ENCODE data around the gene RIMBP2.

Gene RIMBP2

GRCh38 chr12:130500835-130501330 is 215.2 kb downstream of the RIMBP2 start:
- Histone ChIP-seq H3K27ac (ENCODE audit: low read length) (no peak overlapping the region), H3K9me2 (replicated peaks; ENCODE audit: insufficient read depth, low read length) (no peaks in the 10 kb centered on the region), H4K20me1 (ENCODE audit: insufficient read depth, low read length) (no peaks in the 10 kb centered on the region), H3K9ac (ENCODE audit: low read length) (no peak overlapping the region), H3K27me3 (replicated peaks; ENCODE audit: insufficient read depth, low read length) (no peaks in the 10 kb centered on the region), H3K4me3 (ENCODE audit: low read length) (no peak overlapping the region), H3F3A (ENCODE audit: insufficient read depth, low read length) (no peaks in the 10 kb centered on the region), H3K4me2 (ENCODE audit: low read depth, low read length) (no peak overlapping the region), H3K79me2 (ENCODE audit: low read length) (no peaks in the 10 kb centered on the region), H3K36me3 (replicated peaks; ENCODE audit: insufficient read depth, low read length) (no peaks in the 10 kb centered on the region), H2AFZ (ENCODE audit: low read length) (no peak overlapping the region), H3K4me1 (ENCODE audit: low read length) (no peaks in the 10 kb centered on the region), H3K9me3 (replicated peaks; ENCODE audit: insufficient read depth, low read length) (no peaks in the 10 kb centered on the region)
- TF ChIP-seq EZH2phosphoT487 (IDR thresholded peaks at IDR 0.05; ENCODE audit: low read length): no peak
- no peak for TF ChIP-seq CTCF (IDR thresholded peaks at IDR 0.05; ENCODE audit: low read length)
- no peak for TF ChIP-seq EZH2 (optimal IDR thresholded peaks at IDR 0.05; ENCODE audit: low read depth, low read length)
- no peak for DNase-seq

- H3F3A ChIP-seq (ENCODE audit: insufficient read depth, low read length): no peaks in the 10 kb centered on the region
- no peaks in the 10 kb centered on the region for H3K27me3 ChIP-seq (replicated peaks; ENCODE audit: insufficient read depth, low read length)
- H3K79me2 ChIP-seq (ENCODE audit: low read length): no peaks in the 10 kb centered on the region
- no peak overlapping the region for H2AFZ ChIP-seq (ENCODE audit: low read length)
- H3K9ac ChIP-seq (ENCODE audit: low read length): no peak overlapping the region
- H3K36me3 ChIP-seq (replicated peaks; ENCODE audit: insufficient read depth, low read length): no peaks in the 10 kb centered on the region
- no peak overlapping the region for H3K27ac ChIP-seq (ENCODE audit: low read length)
- H3K4me3 ChIP-seq (ENCODE audit: low read length): no peak overlapping the region
- H3K9me3 ChIP-seq (replicated peaks; ENCODE audit: insufficient read depth, low read length): no peaks in the 10 kb centered on the region
- TF ChIP-seq EZH2 (optimal IDR thresholded peaks at IDR 0.05; ENCODE audit: low read depth, low read length) (no peak), CTCF (IDR thresholded peaks at IDR 0.05; ENCODE audit: low read length) (no peak), EZH2phosphoT487 (IDR thresholded peaks at IDR 0.05; ENCODE audit: low read length) (no peak)
- H3K4me2 ChIP-seq (ENCODE audit: low read depth, low read length): no peak overlapping the region
- H3K9me2 ChIP-seq (replicated peaks; ENCODE audit: insufficient read depth, low read length): no peaks in the 10 kb centered on the region
- DNase-seq: no peak
- no peaks in the 10 kb centered on the region for H3K4me1 ChIP-seq (ENCODE audit: low read length)
- no peaks in the 10 kb centered on the region for H4K20me1 ChIP-seq (ENCODE audit: insufficient read depth, low read length)
These were observed 216.6 kb downstream of the RIMBP2 start for GRCh38 chr12:130499474-130499873.

GRCh38 chr12:130498589-130499385 is 217.3 kb downstream of the RIMBP2 start:
- Histone ChIP-seq H3K27ac (ENCODE audit: low read length) (no peak overlapping the region), H3K4me2 (ENCODE audit: low read depth, low read length) (no peak overlapping the region), H3K4me1 (ENCODE audit: low read length) (no peaks in the 10 kb centered on the region), H3K4me3 (ENCODE audit: low read length) (no peak overlapping the region), H3K9me3 (replicated peaks; ENCODE audit: insufficient read depth, low read length) (no peaks in the 10 kb centered on the region), H3K9me2 (replicated peaks; ENCODE audit: insufficient read depth, low read length) (no peaks in the 10 kb centered on the region), H2AFZ (ENCODE audit: low read length) (no peak overlapping the region), H3K9ac (ENCODE audit: low read length) (no peak overlapping the region), H3K36me3 (replicated peaks; ENCODE audit: insufficient read depth, low read length) (no peaks in the 10 kb centered on the region), H3K27me3 (replicated peaks; ENCODE audit: insufficient read depth, low read length) (no peaks in the 10 kb centered on the region), H4K20me1 (ENCODE audit: insufficient read depth, low read length) (no peaks in the 10 kb centered on the region), H3F3A (ENCODE audit: insufficient read depth, low read length) (no peaks in the 10 kb centered on the region), H3K79me2 (ENCODE audit: low read length) (no peaks in the 10 kb centered on the region)
- DNase-seq: no peak
- no peak for TF ChIP-seq EZH2 (optimal IDR thresholded peaks at IDR 0.05; ENCODE audit: low read depth, low read length)

- Histone ChIP-seq H3K79me2 (ENCODE audit: low read length) (no peaks in the 10 kb centered on the region), H3K27ac (ENCODE audit: low read length) (no peak overlapping the region), H3K9me3 (replicated peaks; ENCODE audit: insufficient read depth, low read length) (no peaks in the 10 kb centered on the region), H3K9ac (ENCODE audit: low read length) (no peak overlapping the region), H3K27me3 (replicated peaks; ENCODE audit: insufficient read depth, low read length) (no peaks in the 10 kb centered on the region), H3K9me2 (replicated peaks; ENCODE audit: insufficient read depth, low read length) (no peaks in the 10 kb centered on the region), H3K4me2 (ENCODE audit: low read depth, low read length) (no peak overlapping the region), H3F3A (ENCODE audit: insufficient read depth, low read length) (no peaks in the 10 kb centered on the region), H3K4me3 (ENCODE audit: low read length) (no peak overlapping the region), H2AFZ (ENCODE audit: low read length) (no peak overlapping the region), H3K36me3 (replicated peaks; ENCODE audit: insufficient read depth, low read length) (no peaks in the 10 kb centered on the region), H3K4me1 (ENCODE audit: low read length) (no peaks in the 10 kb centered on the region), H4K20me1 (ENCODE audit: insufficient read depth, low read length) (no peaks in the 10 kb centered on the region)
- TF ChIP-seq EZH2phosphoT487 (IDR thresholded peaks at IDR 0.05; ENCODE audit: low read length): no peak
- DNase-seq: no peak
These were observed 218.1 kb downstream of the RIMBP2 start for GRCh38 chr12:130497991-130498390.
